Measurements from ENCODE around the gene NUDT3.

GRCh38 chr6:34339971-34340370 lies 52.5 kb downstream of the NUDT3 start:
- TF ChIP-seq EZH2 (IDR thresholded peaks at IDR 0.05; ENCODE audit: insufficient read depth, poor library complexity, severe bottlenecking) (no peak), EZH2phosphoT487 (IDR thresholded peaks at IDR 0.05; ENCODE audit: insufficient read depth, low read depth) (no peak)
